Measurements from ENCODE around the gene F7.
"Not testable (repeated sequence)": the region's sequence is repeated elsewhere in the genome, so short reads cannot be mapped to it uniquely, and the experiment has no call there.

F7 gene

DNA sequence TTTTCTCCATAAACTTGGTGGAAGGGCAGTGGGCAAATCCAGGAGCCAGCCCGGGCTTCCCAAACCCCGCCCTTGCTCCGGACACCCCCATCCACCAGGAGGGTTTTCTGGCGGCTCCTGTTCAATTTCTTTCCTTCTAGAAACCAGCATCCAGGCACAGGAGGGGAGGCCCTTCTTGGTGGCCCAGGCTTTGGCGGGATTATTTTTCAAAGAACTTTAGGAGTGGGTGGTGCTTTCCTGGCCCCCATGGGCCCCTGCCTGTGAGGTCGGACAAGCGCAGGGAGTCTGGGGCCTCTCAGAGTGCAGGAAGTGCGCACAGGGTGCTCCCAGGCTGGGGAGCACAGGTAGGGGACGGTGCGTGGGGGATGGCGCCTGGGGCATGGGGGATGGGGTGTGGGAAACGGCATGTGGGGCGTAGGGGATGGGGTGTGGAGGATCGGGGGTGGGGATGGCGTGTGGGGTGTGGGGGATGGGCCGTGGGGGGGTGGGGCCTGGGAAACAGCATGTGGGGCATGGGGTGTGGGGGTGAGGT is 396 bp downstream of the F7 start:
- DNase-seq: no peak

- peak; percentile 7 for DNase-seq
Observed at GRCh38 chr13:113106711-113107351, 1.2 kb downstream of the F7 start.

DNA sequence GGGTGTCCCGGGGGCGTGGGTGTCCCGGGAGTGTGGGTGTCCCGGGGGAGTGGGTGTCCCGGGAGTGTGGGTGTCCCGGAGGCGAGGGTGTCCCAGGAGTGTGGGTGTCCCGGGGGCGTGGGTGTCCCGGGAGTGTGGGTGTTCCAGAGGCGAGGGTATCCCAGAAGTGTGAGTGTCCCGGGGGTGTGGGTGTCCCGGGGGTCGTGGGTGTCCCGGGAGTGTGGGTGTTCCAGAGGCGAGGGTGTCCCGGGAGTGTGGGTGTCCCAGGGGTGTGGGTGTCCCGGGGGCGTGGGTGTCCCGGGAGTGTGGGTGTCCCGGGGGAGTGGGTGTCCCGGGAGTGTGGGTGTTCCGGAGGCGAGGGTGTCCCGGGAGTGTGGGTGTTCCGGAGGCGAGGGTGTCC is 2.9 kb downstream of the F7 start:
- not testable (repeated sequence) for DNase-seq

- no peak for DNase-seq
Observed at GRCh38 chr13:113109151-113110047, 3.8 kb downstream of the F7 start.

GRCh38 chr13:113110048-113110851 is 4.7 kb downstream of the F7 start:
- DNase-seq: peak; percentile 32

DNA sequence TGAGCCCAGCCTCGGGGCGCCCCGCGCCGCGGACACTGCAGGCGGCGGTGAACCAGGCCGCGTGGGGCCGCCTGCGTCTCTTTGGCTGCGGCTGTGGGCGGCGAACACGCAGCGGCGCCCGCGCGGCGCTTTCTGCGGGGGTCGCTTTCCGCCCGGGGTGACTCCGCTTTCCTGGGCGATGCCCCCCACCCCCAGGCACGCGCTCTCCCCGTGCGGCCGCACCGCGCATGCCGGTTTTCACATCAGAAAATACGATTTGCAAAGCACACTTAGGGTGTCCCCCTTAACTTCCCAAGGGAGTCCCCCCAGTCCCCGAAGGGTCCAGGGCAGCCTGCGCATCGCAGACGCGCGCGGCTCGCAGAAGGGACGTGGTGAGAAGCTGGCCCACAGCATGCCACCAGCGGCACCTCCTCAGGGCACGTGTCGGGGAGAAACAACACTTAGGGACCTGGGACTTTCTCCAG is 5.3 kb downstream of the F7 start:
- no peak for DNase-seq

- not testable (repeated sequence) for DNase-seq
Observed at GRCh38 chr13:113111821-113112220, 6.2 kb downstream of the F7 start.

- DNase-seq: not testable (repeated sequence)
Observed at GRCh38 chr13:113112475-113112874, 6.9 kb downstream of the F7 start.

DNA sequence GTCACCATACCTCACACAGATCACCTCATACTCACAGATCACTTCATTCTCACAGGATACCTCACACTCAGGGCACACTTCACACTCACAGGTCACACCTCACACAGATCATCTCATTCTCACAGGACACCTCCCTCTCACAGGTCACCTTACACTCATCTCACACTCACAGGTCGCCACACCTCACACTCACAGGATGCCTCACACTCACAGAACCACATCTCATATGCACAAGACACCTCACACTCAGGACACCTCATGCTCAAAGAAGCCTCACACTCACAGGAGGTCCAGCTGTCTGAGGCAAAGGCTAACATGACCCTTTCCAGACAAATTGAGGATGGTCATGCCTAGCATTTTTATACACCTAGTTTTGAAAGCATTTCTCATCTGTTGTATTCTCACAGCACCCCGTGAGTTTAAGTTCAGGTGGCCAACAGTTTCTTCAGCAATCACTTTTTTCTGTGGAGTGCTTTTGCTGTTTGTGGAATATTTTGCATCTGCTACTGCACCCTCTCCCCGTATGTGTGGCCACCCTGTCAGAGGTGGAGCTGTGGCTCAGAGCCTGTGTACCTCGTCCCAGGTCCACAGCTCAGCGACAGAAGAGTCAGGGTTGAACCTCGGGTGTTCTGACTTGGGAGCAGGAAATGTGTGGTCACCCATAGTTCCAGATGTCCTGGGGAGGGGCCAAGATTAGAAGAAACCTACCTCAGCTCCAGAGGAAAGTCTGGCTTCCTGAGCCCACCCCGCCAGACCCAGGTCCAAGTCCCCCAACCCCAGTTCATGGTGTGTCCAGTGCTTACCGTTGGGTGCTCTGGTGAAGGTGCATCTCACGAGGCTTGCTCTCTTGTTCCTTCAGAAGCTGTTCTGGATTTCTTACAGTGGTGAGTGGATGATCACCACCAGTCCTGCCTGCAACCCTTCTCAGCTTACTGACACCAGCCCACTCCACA is 7.6 kb downstream of the F7 start:
- no peak for DNase-seq

GRCh38 chr13:113113846-113114271 is 8.3 kb downstream of the F7 start:
- no peak for DNase-seq

- no peak for DNase-seq
Observed at GRCh38 chr13:113114511-113115362, 9.1 kb downstream of the F7 start.

GRCh38 chr13:113115363-113116205 is 10.0 kb downstream of the F7 start:
- DNase-seq: no peak

DNA sequence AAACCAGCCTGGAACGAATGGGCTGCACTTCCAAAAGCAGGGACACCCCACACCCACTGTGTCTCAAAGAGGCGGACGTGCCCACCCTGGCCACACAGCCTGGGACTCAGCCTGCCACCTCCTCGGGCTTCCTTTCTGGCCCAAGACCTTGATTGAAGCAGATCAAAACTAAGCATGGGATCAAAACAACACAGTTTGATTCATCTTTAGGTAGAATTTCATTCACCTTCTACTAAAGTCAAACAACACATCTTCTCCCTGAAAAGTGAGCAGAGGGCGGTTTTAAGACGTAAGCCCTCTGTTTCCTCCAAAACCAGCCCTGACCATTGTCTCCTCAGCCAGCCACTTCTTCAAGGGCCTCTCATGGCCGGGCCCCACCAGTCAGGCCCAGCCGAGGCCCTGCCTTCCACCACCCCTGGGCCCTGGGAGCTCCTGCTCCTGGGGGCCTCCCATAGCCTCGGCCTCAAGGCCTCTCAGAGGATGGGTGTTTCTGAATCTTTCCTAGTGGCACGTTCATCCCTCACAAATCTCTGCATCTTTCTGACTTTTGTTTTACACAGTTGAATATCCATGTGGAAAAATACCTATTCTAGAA is 10.7 kb downstream of the F7 start:
- DNase-seq: no peak

GRCh38 chr13:113116871-113117271 is 11.3 kb downstream of the F7 start:
- DNase-seq: no peak

- DNase-seq: no peak
Observed at GRCh38 chr13:113117335-113117872, 11.8 kb downstream of the F7 start.

- DNase-seq: no peak
Observed at GRCh38 chr13:113117911-113118260, 12.3 kb downstream of the F7 start.

DNA sequence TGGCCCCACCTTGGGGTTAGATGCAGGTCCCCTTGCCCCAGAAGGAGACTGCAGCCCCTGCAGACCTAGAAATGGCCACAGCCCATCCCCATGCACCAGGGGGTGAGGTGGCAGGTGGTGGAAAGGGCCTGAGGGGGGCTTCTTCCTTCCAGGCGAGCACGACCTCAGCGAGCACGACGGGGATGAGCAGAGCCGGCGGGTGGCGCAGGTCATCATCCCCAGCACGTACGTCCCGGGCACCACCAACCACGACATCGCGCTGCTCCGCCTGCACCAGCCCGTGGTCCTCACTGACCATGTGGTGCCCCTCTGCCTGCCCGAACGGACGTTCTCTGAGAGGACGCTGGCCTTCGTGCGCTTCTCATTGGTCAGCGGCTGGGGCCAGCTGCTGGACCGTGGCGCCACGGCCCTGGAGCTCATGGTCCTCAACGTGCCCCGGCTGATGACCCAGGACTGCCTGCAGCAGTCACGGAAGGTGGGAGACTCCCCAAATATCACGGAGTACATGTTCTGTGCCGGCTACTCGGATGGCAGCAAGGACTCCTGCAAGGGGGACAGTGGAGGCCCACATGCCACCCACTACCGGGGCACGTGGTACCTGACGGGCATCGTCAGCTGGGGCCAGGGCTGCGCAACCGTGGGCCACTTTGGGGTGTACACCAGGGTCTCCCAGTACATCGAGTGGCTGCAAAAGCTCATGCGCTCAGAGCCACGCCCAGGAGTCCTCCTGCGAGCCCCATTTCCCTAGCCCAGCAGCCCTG is 12.8 kb downstream of the F7 start:
- no peak for DNase-seq

DNA sequence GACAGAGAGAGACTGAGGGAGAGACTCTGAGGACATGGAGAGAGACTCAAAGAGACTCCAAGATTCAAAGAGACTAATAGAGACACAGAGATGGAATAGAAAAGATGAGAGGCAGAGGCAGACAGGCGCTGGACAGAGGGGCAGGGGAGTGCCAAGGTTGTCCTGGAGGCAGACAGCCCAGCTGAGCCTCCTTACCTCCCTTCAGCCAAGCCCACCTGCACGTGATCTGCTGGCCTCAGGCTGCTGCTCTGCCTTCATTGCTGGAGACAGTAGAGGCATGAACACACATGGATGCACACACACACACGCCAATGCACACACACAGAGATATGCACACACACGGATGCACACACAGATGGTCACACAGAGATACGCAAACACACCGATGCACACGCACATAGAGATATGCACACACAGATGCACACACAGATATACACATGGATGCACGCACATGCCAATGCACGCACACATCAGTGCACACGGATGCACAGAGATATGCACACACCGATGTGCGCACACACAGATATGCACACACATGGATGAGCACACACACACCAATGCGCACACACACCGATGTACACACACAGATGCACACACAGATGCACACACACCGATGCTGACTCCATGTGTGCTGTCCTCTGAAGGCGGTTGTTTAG is 13.7 kb downstream of the F7 start:
- DNase-seq: no peak

Measured in DMS79 (cell line).